ENCODE results near the gene SSPN. TPM values are rescaled to one million over a fixed set of nuclear protein-coding genes. Genes with fewer than 3 reads are reported as not detected.

The SSPN gene, protein sequence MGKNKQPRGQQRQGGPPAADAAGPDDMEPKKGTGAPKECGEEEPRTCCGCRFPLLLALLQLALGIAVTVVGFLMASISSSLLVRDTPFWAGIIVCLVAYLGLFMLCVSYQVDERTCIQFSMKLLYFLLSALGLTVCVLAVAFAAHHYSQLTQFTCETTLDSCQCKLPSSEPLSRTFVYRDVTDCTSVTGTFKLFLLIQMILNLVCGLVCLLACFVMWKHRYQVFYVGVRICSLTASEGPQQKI
- polyA plus RNA-seq = 11.5 TPM
- long read RNA-seq, donor 1 = 0 reads
- long read RNA-seq, donor 2, full-length matches to known transcripts = 4 of 4 reads
- long read RNA-seq, donor 2, partial matches to known transcripts = 0 of 4 reads
- long read RNA-seq, donor 2, other reads (novel, unspliced or antisense) = 0 of 4 reads
- long read RNA-seq, donor 3 = 0 reads
- long read RNA-seq, donor 4 = 0 reads
- long read RNA-seq, donor 5, full-length matches to known transcripts = 5 of 5 reads
- long read RNA-seq, donor 5, partial matches to known transcripts = 0 of 5 reads
- long read RNA-seq, donor 5, other reads (novel, unspliced or antisense) = 0 of 5 reads
- long read RNA-seq, donor 6, full-length matches to known transcripts = 4 of 4 reads
- long read RNA-seq, donor 6, partial matches to known transcripts = 0 of 4 reads
- long read RNA-seq, donor 6, other reads (novel, unspliced or antisense) = 0 of 4 reads
- long read RNA-seq, donor 7 = 0 reads
- long read RNA-seq, donor 8, full-length matches to known transcripts = 5 of 5 reads
- long read RNA-seq, donor 8, partial matches to known transcripts = 0 of 5 reads
- long read RNA-seq, donor 8, other reads (novel, unspliced or antisense) = 0 of 5 reads
- long read RNA-seq, donor 9, full-length matches to known transcripts = 7 of 18 reads
- long read RNA-seq, donor 9, partial matches to known transcripts = 11 of 18 reads
- long read RNA-seq, donor 9, other reads (novel, unspliced or antisense) = 0 of 18 reads
- long read RNA-seq, donor 10, full-length matches to known transcripts = 3 of 3 reads
- long read RNA-seq, donor 10, partial matches to known transcripts = 0 of 3 reads
- long read RNA-seq, donor 10, other reads (novel, unspliced or antisense) = 0 of 3 reads
- long read RNA-seq, donor 11, full-length matches to known transcripts = 4 of 4 reads
- long read RNA-seq, donor 11, partial matches to known transcripts = 0 of 4 reads
- long read RNA-seq, donor 11, other reads (novel, unspliced or antisense) = 0 of 4 reads

DNA sequence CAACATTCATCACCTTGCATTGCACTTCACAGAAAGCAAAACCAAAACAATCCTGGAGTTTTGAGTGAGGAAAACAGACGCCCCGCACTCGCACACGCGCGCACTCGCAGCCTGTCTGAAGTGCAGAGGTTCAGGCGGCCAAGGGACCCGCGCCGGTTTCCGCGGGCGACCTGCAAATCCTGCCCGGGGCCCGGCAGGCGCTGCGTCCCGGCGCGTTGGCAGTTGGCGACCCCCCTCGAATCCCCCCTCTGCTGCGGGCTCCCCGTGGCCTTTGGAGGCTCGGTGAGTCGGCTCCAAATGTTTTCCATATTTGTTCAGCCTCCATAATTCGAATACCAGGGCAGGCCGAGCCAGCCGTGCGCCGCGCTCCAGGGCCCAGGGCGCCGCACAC is at the start of gene SSPN:
Gene SSPN, plus strand, starts transcription at position 324 of the 391 bp plus-strand sequence. CDS start 100 bp downstream, outside the sequence.
- H3K9me3 ChIP-seq (ENCODE audit: control insufficient read depth, low read depth, low read length) = no peaks in the 10 kb centered on the region
- H3K27me3 ChIP-seq (ENCODE audit: control insufficient read depth, insufficient read depth, low read length) = no peaks in the 10 kb centered on the region
- H3K36me3 ChIP-seq (ENCODE audit: control insufficient read depth, insufficient read depth, low read length) = no peaks in the 10 kb centered on the region
- peak within 1 kb of the TSS; percentile 57 for H3K4me3 ChIP-seq (ENCODE audit: low read length)
- no CpG with 5 or more reads among the region's 35 CpGs for WGBS (ENCODE audit: insufficient coverage, low lambda C conversion rate)
- H3K4me1 ChIP-seq (ENCODE audit: control insufficient read depth, insufficient read depth, low read length) = peaks cover 8% of the 10 kb centered on the region
- peak; percentile 45 to 82 for DNase-seq
- H3K27ac ChIP-seq (ENCODE audit: low read length) = peak within 1 kb of the TSS; percentile 56

DNA sequence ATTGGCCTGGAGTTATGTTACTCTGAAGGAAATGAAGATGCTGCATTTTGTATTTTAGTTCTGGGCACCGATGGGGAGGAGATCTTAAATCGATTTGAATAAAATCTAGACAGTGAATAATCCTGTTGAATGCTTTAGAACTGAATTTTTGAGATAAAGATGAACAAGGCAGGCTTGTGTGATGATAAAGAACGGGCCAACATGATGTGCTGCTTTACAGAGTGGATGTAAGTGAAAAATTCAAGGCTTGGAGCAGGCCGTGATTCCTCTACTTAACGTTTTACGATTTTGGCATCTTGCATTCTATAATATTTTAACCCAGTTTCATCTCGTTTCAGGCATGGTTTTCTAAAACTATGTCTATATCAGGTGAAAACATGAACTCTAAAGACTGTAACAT is 47.1 kb upstream of the SSPN start:
- Histone ChIP-seq H3K36me3 (ENCODE audit: control insufficient read depth, insufficient read depth, low read length) (no peaks in the 10 kb centered on the region), H3K27ac (ENCODE audit: low read length) (no peak overlapping the region), H3K4me1 (ENCODE audit: control insufficient read depth, insufficient read depth, low read length) (no peaks in the 10 kb centered on the region), H3K9me3 (ENCODE audit: control insufficient read depth, low read depth, low read length) (no peaks in the 10 kb centered on the region), H3K27me3 (ENCODE audit: control insufficient read depth, insufficient read depth, low read length) (no peaks in the 10 kb centered on the region), H3K4me3 (ENCODE audit: low read length) (no peak overlapping the region)
- no peak for DNase-seq
- 29% methylated on average over 1 of the region's 7 CpGs for WGBS (ENCODE audit: insufficient coverage, low lambda C conversion rate)

DNA sequence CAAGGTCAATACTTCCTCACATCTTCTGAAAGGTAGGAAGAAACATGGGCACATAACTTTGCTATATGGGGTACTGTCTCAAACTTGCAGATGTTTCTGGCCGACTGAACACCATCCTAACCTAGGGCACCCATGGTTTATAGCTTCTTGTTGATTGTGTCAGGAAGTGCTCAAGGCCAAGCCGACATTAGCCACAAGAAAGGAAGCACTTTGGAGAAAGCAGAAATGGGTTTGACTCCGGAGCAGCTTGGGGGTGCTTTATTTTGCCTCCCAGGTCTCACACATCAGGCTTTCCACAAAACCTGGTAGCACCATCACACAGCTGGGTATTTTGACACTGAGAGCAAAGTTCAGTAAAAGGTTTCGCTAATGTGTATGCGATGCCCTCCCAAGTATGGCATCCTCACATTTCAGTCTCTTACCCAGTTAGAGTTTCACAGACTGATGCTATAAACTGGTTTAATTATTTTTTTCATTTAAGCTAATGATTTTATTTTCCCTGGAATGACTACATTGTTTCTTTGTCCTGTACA is 45.3 kb upstream of the SSPN start:
- H3K9me3 ChIP-seq (ENCODE audit: control insufficient read depth, low read depth, low read length) = no peaks in the 10 kb centered on the region
- H3K4me1 ChIP-seq (ENCODE audit: control insufficient read depth, insufficient read depth, low read length) = no peaks in the 10 kb centered on the region
- no peaks in the 10 kb centered on the region for H3K27me3 ChIP-seq (ENCODE audit: control insufficient read depth, insufficient read depth, low read length)
- H3K36me3 ChIP-seq (ENCODE audit: control insufficient read depth, insufficient read depth, low read length) = no peaks in the 10 kb centered on the region
- no peak overlapping the region for H3K4me3 ChIP-seq (ENCODE audit: low read length)
- H3K27ac ChIP-seq (ENCODE audit: low read length) = no peak overlapping the region
- WGBS (ENCODE audit: insufficient coverage, low lambda C conversion rate) = 0% methylated on average over 1 of the region's 5 CpGs
- DNase-seq = no peak

DNA sequence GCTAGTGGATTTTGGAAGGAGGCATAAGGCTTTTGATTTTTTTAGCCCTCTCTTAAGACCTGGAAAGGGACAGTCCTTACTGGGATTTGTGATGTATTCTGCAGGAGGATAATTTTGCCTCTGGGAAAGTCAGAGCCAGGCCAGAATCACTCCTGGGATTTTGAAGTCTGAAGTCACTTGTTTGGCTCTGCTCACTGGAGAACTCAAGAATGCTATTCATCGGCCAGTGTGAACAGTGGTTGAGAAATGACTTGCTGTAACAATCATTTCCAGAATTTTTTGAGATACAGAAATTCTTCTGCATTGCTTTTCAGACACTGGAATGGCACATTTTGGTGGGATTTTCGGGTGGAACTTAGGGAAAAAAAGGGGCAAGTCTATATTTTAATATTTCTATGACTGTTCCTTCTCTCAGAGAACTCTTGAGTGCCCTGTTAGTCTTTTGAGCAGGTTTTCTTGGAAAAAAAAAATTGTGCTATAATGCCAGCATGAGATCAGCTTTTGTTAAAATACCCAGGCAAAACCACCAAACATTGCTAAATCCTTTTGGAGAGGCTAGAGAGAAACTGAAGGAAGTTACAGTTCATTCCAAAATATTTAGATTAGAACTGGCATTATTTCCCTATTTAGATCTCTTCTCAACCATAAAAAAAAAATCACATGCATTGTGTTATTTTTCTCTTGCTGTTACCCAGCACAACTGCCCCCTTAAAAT is 44.5 kb upstream of the SSPN start:
- Histone ChIP-seq H3K9me3 (ENCODE audit: control insufficient read depth, low read depth, low read length) (no peaks in the 10 kb centered on the region), H3K36me3 (ENCODE audit: control insufficient read depth, insufficient read depth, low read length) (no peaks in the 10 kb centered on the region), H3K27me3 (ENCODE audit: control insufficient read depth, insufficient read depth, low read length) (no peaks in the 10 kb centered on the region), H3K27ac (ENCODE audit: low read length) (no peak overlapping the region), H3K4me1 (ENCODE audit: control insufficient read depth, insufficient read depth, low read length) (no peaks in the 10 kb centered on the region), H3K4me3 (ENCODE audit: low read length) (no peak overlapping the region)
- WGBS (ENCODE audit: insufficient coverage, low lambda C conversion rate) = 88% methylated on average over 1 of the region's 2 CpGs
- no peak for DNase-seq

DNA sequence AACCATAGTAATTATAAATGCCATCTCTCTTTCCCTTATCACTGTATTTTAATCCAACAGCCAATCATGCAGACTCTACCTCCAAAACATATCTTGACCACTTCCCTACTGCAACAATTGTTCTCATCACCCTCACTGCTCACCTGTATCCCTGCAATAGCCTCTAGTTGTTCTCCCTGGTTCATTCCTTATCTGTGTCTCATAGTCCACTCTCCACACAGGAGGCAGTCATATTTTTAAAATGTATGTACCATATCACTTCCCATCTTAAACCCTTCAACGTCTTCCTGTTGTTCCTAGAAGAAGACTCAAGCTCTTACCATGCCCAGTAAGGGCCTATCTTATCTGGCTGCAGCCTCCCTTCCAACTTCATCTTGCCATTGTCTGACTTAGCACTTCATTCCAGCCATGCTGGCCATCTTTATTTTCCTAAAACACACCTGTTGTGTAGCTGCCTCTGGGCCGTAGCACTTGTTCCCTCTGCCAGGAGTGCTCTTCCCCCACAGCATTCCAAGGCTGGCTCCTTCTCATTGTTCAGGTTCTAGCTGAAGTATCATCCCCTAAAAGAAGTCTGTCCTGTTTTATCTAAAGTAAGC is 42.8 kb upstream of the SSPN start:
- 40% methylated on average over 1 of the region's 2 CpGs for WGBS (ENCODE audit: insufficient coverage, low lambda C conversion rate)
- H3K27me3 ChIP-seq (ENCODE audit: control insufficient read depth, insufficient read depth, low read length) = no peaks in the 10 kb centered on the region
- no peak overlapping the region for H3K27ac ChIP-seq (ENCODE audit: low read length)
- H3K4me1 ChIP-seq (ENCODE audit: control insufficient read depth, insufficient read depth, low read length) = peaks cover 4% of the 10 kb centered on the region
- no peaks in the 10 kb centered on the region for H3K9me3 ChIP-seq (ENCODE audit: control insufficient read depth, low read depth, low read length)
- H3K36me3 ChIP-seq (ENCODE audit: control insufficient read depth, insufficient read depth, low read length) = no peaks in the 10 kb centered on the region
- no peak for DNase-seq
- H3K4me3 ChIP-seq (ENCODE audit: low read length) = no peak overlapping the region

DNA sequence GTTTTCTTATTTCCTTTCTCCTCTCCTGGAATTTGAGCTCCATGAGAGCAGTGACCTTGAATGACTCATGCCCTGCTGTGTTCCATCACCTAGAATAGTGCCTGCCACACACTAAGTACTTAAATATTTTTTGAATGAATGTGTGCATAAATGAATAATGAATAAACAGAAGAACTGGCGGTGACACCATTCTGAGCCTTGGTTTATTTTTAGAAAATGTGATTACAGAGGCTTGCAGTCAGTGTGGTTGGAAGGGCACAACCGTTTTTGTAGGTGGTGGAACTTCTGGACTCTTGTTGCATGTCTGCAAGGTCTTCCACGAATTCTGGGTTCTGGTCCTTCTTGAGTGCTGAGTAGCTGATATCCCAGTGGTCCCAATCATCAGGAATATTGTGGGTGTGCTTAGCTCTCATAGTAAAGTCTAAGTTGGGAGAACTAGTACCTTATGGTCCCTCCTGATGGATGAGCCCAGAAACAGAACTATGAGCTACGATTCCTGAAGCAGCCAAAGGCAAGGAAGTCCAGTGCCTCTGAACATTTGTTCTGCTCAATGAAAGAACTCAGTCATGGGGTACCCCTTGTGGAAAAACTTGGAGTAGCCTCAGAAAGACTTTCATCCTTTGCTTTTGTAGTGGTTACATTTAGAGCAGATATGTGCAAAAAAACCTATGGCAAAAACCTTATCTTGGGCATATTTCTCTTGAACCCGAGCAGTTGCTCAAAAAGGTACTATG is 41.8 kb upstream of the SSPN start:
- Histone ChIP-seq H3K4me3 (ENCODE audit: low read length) (no peak overlapping the region), H3K36me3 (ENCODE audit: control insufficient read depth, insufficient read depth, low read length) (no peaks in the 10 kb centered on the region), H3K27ac (ENCODE audit: low read length) (no peak overlapping the region), H3K9me3 (ENCODE audit: control insufficient read depth, low read depth, low read length) (no peaks in the 10 kb centered on the region), H3K27me3 (ENCODE audit: control insufficient read depth, insufficient read depth, low read length) (no peaks in the 10 kb centered on the region), H3K4me1 (ENCODE audit: control insufficient read depth, insufficient read depth, low read length) (peaks cover 4% of the 10 kb centered on the region)
- peak in 1 of 2 donors; percentile 28 for DNase-seq
- WGBS (ENCODE audit: insufficient coverage, low lambda C conversion rate) = no CpG with 5 or more reads among the region's 5 CpGs

DNA sequence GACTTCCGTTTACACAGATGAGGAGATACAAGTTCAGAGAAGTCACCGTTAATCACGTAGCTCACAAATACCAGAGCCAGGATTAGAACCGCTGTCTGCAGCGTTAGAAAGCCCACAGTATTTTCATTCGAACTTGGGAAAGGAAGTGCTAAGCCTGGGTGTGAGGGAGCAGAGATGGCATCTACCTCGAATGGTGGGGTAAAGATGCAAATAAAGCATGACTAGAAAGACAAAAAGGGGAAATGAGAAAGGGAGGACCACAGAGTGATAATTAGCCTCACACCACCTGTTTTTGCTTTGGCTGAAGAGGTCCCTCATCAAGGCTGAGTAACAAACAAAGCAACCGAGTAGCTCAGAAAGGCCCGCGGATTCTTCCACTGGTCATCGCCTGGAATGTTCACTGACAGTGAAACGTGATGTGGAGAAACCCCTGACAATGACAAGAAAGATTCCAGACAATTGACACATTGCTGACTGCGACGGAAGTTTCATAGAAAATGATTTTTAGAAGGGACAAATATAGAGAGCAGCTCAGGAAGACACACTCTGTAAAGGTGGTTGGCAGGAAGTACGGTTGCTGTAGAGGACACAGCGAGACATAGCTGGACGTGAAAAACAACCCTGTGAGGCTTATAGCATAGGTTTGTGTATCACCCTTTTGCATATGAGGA is 39.0 kb upstream of the SSPN start:
- WGBS (ENCODE audit: insufficient coverage, low lambda C conversion rate) = 70% methylated on average over 7 of the region's 17 CpGs
- Histone ChIP-seq H3K27me3 (ENCODE audit: control insufficient read depth, insufficient read depth, low read length) (no peaks in the 10 kb centered on the region), H3K27ac (ENCODE audit: low read length) (no peak overlapping the region), H3K4me3 (ENCODE audit: low read length) (no peak overlapping the region), H3K4me1 (ENCODE audit: control insufficient read depth, insufficient read depth, low read length) (peaks cover 4% of the 10 kb centered on the region), H3K36me3 (ENCODE audit: control insufficient read depth, insufficient read depth, low read length) (no peaks in the 10 kb centered on the region), H3K9me3 (ENCODE audit: control insufficient read depth, low read depth, low read length) (no peaks in the 10 kb centered on the region)
- no peak for DNase-seq

DNA sequence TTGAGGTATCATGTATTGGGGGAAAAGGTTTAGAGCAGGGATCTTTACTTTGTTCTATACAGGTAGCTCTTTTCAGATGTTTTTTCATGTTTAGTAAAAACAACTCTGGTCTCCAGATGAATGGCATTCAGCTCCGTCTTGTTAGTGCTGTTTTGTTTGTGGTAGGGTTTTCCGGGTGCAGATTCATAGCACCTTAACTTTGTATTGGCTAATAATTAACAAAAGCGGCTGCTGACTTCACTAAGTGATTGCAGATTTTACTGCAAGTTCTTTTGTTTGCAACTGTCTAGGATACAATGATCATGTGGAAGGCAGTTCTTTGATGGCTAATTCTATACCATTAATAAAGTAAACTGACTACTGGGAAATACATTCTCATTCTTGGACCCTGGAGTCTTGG is 38.4 kb upstream of the SSPN start:
- H3K4me1 ChIP-seq (ENCODE audit: control insufficient read depth, insufficient read depth, low read length) = peaks cover 4% of the 10 kb centered on the region
- WGBS (ENCODE audit: insufficient coverage, low lambda C conversion rate) = no CpG with 5 or more reads among the region's 3 CpGs
- H3K27me3 ChIP-seq (ENCODE audit: control insufficient read depth, insufficient read depth, low read length) = no peaks in the 10 kb centered on the region
- no peaks in the 10 kb centered on the region for H3K9me3 ChIP-seq (ENCODE audit: control insufficient read depth, low read depth, low read length)
- no peak overlapping the region for H3K4me3 ChIP-seq (ENCODE audit: low read length)
- peak in 1 of 2 donors; percentile 60 for DNase-seq
- no peaks in the 10 kb centered on the region for H3K36me3 ChIP-seq (ENCODE audit: control insufficient read depth, insufficient read depth, low read length)
- H3K27ac ChIP-seq (ENCODE audit: low read length) = no peak overlapping the region

Measured in large intestine (tissue), 12 donors.